HEK293 (cell line): ENCODE measurements around the gene NRIP1.

Source experiments
- CTCF ChIA-PET: fragments of 350-600 bp; formaldehyde crosslinking; extraction: SDS; loops from one replicate; lab custom pipeline; 2021; ENCODE audit warnings: antibody characterized with exemption; lab: Yijun Ruan, JAX
- POLR2A ChIA-PET: fragments of 300-600 bp; formaldehyde crosslinking; extraction: SDS; loops from one replicate; lab custom pipeline; 2020; ENCODE audit warnings: antibody characterized with exemption, inconsistent platforms; lab: Yijun Ruan, JAX
- H3K27ac ChIP-seq: fragments of 200-500 bp; sonication (Bioruptor generic); 2 replicates; pipeline ENCODE4 v1.5.1; 2014; ENCODE audit warnings: low read depth, low read length, control low read depth, inconsistent platforms; ENCODE audit errors: extremely low read depth
- H3K36me3 ChIP-seq, 2 experiments: fragments of 200-500 bp in 1 of 2; sonication (Bioruptor generic) in 1 of 2; 1 replicate in 1 of 2; 2 replicates in 1 of 2; pipeline ENCODE4 v1.5.1; 2014 to 2017; ENCODE audit warnings: inconsistent platforms in 2 of 2, low read length in 2 of 2; ENCODE audit not compliant: control insufficient read depth in 2 of 2, insufficient read depth in 1 of 2
- H3K4me1 ChIP-seq: fragments of 200-500 bp; sonication (Bioruptor generic); 2 replicates; pipeline ENCODE4 v1.5.1; 2014; ENCODE audit warnings: mild to moderate bottlenecking, low read length, inconsistent platforms; ENCODE audit not compliant: control insufficient read depth, insufficient read depth
- H3K4me3 ChIP-seq: 2 replicates; pipeline ENCODE4 v1.5.1; 2011; ENCODE audit warnings: low read depth, mild to moderate bottlenecking, control low read depth, low read length, moderate library complexity
- H3K9me3 ChIP-seq: fragments of 200-500 bp; sonication (Bioruptor generic); 2 replicates; pipeline ENCODE4 v1.5.1; 2014; ENCODE audit warnings: low read depth, low read length, inconsistent platforms; ENCODE audit not compliant: control insufficient read depth, insufficient read depth
- BCL11B ChIP-seq: fragments of 450-650 bp; formaldehyde crosslinking; IDR thresholded peaks from 2 replicates; pipeline ENCODE4 v1.5.1; 2016; ENCODE audit warnings: low read depth, missing biosample characterization, missing genetic modification characterization
- KLF1 ChIP-seq: fragments of 450-650 bp; formaldehyde crosslinking; IDR thresholded peaks from 2 replicates; pipeline ENCODE4 v1.5.1; 2016; ENCODE audit warnings: missing biosample characterization, missing genetic modification characterization
- PBX3 ChIP-seq: sonication (generic); formaldehyde crosslinking; IDR thresholded peaks from 2 replicates; pipeline ENCODE4 v1.8.1; 2022; ENCODE audit warnings: mild to moderate bottlenecking, moderate library complexity, missing genetic modification reagents
- SCRT2 ChIP-seq: fragments of 450-650 bp; formaldehyde crosslinking; IDR thresholded peaks from 2 replicates; pipeline ENCODE4 v1.5.1; 2016; ENCODE audit warnings: missing biosample characterization, missing genetic modification characterization
- ZBTB49 ChIP-seq: fragments of 450-650 bp; formaldehyde crosslinking; IDR thresholded peaks from 2 replicates; pipeline ENCODE4 v1.5.1; 2016; ENCODE audit warnings: missing biosample characterization, missing genetic modification characterization, low read depth
- ZBTB8A ChIP-seq: fragments of 450-650 bp; formaldehyde crosslinking; IDR thresholded peaks from 2 replicates; pipeline ENCODE4 v1.5.1; 2016; ENCODE audit warnings: missing biosample characterization, missing genetic modification characterization
- ZEB2 ChIP-seq: fragments of 450-650 bp; formaldehyde crosslinking; IDR thresholded peaks from 2 replicates; pipeline ENCODE4 v1.5.1; 2016; ENCODE audit warnings: missing biosample characterization, missing genetic modification characterization
- ZFP41 ChIP-seq: fragments of 450-650 bp; formaldehyde crosslinking; IDR thresholded peaks from 2 replicates; pipeline ENCODE4 v1.5.1; 2016; ENCODE audit warnings: missing biosample characterization, missing genetic modification characterization, borderline replicate concordance
- ZNF112 ChIP-seq: fragments of 450-650 bp; formaldehyde crosslinking; IDR thresholded peaks from 2 replicates; pipeline ENCODE4 v1.5.0; 2017; ENCODE audit warnings: missing biosample characterization, missing genetic modification characterization
- ZNF19 ChIP-seq: fragments of 450-650 bp; formaldehyde crosslinking; IDR thresholded peaks from 2 replicates; pipeline ENCODE4; 2016; ENCODE audit warnings: missing biosample characterization, missing genetic modification characterization, low read depth
- ZNF221 ChIP-seq: fragments of 450-650 bp; formaldehyde crosslinking; IDR thresholded peaks from 2 replicates; pipeline ENCODE4 v1.5.1; 2017; ENCODE audit warnings: missing biosample characterization, missing genetic modification characterization, borderline replicate concordance
- ZNF292 ChIP-seq: fragments of 450-650 bp; formaldehyde crosslinking; IDR thresholded peaks from 2 replicates; pipeline ENCODE4 v1.5.1; 2016; ENCODE audit warnings: low read depth, missing biosample characterization, missing genetic modification characterization, borderline replicate concordance
- ZNF529 ChIP-seq: fragments of 450-650 bp; formaldehyde crosslinking; IDR thresholded peaks from 2 replicates; pipeline ENCODE4 v1.5.1; 2017; ENCODE audit warnings: missing genetic modification characterization, missing biosample characterization; ENCODE audit not compliant: insufficient replicate concordance
- ZNF571 ChIP-seq: fragments of 450-650 bp; formaldehyde crosslinking; IDR thresholded peaks from 2 replicates; pipeline ENCODE4 v1.5.0; 2017; ENCODE audit warnings: missing biosample characterization, missing genetic modification characterization
- ZNF664 ChIP-seq: fragments of 450-650 bp; formaldehyde crosslinking; IDR thresholded peaks from 2 replicates; pipeline ENCODE4 v1.5.1; 2016; ENCODE audit warnings: missing biosample characterization, missing genetic modification characterization
- ZNF670 ChIP-seq: fragments of 450-650 bp; formaldehyde crosslinking; IDR thresholded peaks from 2 replicates; pipeline ENCODE4 v1.5.1; 2016; ENCODE audit warnings: missing biosample characterization, missing genetic modification characterization, low read depth
- ZNF837 ChIP-seq: fragments of 450-650 bp; formaldehyde crosslinking; IDR thresholded peaks from 2 replicates; pipeline ENCODE4 v1.5.1; 2016; ENCODE audit warnings: missing biosample characterization, missing genetic modification characterization
- TF ChIP-seq, protein P1 (sequence below): fragments of 450-650 bp; formaldehyde crosslinking; IDR thresholded peaks from 2 replicates; pipeline ENCODE4 v1.5.1; 2016; ENCODE audit warnings: missing biosample characterization, missing genetic modification characterization
- TF ChIP-seq, protein P2 (sequence below): fragments of 450-650 bp; formaldehyde crosslinking; IDR thresholded peaks from 2 replicates; pipeline ENCODE4; 2016; ENCODE audit warnings: missing biosample characterization, missing genetic modification characterization
- TF ChIP-seq, protein P3 (sequence below): fragments of 450-650 bp; formaldehyde crosslinking; IDR thresholded peaks from 2 replicates; pipeline ENCODE4 v1.5.1; 2017; ENCODE audit warnings: missing biosample characterization, missing genetic modification characterization

The NRIP1 gene

DNA sequence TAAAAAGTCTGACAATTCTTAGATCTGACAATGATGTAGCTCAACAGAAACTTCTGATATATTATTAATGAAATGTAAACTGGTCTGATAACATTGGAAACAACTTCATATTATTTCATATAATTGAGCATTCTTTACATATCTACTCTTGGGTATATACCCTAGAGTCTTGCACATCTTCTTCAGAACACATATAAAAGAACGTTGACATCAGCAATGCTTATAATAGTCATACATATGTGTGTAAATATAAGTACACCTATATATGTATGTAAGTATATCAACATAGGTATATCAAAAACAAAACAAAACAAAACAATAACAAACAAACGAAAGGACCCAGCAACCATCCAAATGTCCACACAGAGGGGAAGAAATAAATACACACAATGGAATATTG, 38.4 kb downstream of the NRIP1 start:
- ChIA-PET POLR2A (no interaction called here), CTCF (no interaction called here)
- Histone ChIP-seq H3K27ac (no peak overlapping the region), H3K9me3 (no peaks in the 10 kb centered on the region), H3K36me3 (peaks cover 0 to 3% of the 10 kb centered on the region in 2 experiments; a peak in 1 of 3 replicates), H3K4me1 (peaks cover 8% of the 10 kb centered on the region), H3K4me3 (no peak overlapping the region)
- TF ChIP-seq ZNF221 (tag by site-specific recombination): no peak
- TF ChIP-seq, protein P1, sequence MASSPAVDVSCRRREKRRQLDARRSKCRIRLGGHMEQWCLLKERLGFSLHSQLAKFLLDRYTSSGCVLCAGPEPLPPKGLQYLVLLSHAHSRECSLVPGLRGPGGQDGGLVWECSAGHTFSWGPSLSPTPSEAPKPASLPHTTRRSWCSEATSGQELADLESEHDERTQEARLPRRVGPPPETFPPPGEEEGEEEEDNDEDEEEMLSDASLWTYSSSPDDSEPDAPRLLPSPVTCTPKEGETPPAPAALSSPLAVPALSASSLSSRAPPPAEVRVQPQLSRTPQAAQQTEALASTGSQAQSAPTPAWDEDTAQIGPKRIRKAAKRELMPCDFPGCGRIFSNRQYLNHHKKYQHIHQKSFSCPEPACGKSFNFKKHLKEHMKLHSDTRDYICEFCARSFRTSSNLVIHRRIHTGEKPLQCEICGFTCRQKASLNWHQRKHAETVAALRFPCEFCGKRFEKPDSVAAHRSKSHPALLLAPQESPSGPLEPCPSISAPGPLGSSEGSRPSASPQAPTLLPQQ (tag by site-specific recombination): no peak
- TF ChIP-seq SCRT2: no peak
- no peak for TF ChIP-seq ZNF529 (tag by site-specific recombination)
- no peak for TF ChIP-seq BCL11B (tag by site-specific recombination)
- TF ChIP-seq ZNF837: no peak
- no peak for TF ChIP-seq ZNF292 (tag by site-specific recombination)
- TF ChIP-seq, protein P2, sequence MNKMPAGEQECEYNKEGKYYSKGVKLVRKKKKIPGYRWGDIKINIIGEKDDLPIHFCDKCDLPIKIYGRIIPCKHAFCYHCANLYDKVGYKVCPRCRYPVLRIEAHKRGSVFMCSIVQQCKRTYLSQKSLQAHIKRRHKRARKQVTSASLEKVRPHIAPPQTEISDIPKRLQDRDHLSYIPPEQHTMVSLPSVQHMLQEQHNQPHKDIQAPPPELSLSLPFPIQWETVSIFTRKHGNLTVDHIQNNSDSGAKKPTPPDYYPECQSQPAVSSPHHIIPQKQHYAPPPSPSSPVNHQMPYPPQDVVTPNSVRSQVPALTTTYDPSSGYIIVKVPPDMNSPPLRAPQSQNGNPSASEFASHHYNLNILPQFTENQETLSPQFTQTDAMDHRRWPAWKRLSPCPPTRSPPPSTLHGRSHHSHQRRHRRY (tag by site-specific recombination): no peak
- TF ChIP-seq, protein P3, sequence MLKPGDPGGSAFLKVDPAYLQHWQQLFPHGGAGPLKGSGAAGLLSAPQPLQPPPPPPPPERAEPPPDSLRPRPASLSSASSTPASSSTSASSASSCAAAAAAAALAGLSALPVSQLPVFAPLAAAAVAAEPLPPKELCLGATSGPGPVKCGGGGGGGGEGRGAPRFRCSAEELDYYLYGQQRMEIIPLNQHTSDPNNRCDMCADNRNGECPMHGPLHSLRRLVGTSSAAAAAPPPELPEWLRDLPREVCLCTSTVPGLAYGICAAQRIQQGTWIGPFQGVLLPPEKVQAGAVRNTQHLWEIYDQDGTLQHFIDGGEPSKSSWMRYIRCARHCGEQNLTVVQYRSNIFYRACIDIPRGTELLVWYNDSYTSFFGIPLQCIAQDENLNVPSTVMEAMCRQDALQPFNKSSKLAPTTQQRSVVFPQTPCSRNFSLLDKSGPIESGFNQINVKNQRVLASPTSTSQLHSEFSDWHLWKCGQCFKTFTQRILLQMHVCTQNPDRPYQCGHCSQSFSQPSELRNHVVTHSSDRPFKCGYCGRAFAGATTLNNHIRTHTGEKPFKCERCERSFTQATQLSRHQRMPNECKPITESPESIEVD: no peak
- TF ChIP-seq ZBTB8A (tag by site-specific recombination): no peak
- no peak for TF ChIP-seq ZFP41
- no peak for TF ChIP-seq ZNF670
- no peak for TF ChIP-seq ZEB2
- no peak for TF ChIP-seq ZNF112 (tag by site-specific recombination)
- no peak for TF ChIP-seq ZBTB49 (tag by site-specific recombination)
- TF ChIP-seq ZNF19 (tag by site-specific recombination): no peak
- no peak for TF ChIP-seq KLF1
- no peak for TF ChIP-seq PBX3
- TF ChIP-seq ZNF664 (tag by site-specific recombination): no peak
- no peak for TF ChIP-seq ZNF571 (tag by site-specific recombination)
